NCI-H82 (cell line): ENCODE results near the gene SPATA46.

Experiments used
- DNase-seq: peaks from one replicate; lab custom pipeline; 2025; lab: John Stamatoyannopoulos, UW

The SPATA46 gene

GRCh38 chr1:162390396-162391185 is 13.9 kb upstream of the SPATA46 start:
- peak; percentile 58 for DNase-seq

GRCh38 chr1:162389971-162390370 is 13.3 kb upstream of the SPATA46 start:
- peak; percentile 51 for DNase-seq

- DNase-seq, result peak; percentile 96
Measured at GRCh38 chr1:162389021-162389818, 12.6 kb upstream of the SPATA46 start.

DNA sequence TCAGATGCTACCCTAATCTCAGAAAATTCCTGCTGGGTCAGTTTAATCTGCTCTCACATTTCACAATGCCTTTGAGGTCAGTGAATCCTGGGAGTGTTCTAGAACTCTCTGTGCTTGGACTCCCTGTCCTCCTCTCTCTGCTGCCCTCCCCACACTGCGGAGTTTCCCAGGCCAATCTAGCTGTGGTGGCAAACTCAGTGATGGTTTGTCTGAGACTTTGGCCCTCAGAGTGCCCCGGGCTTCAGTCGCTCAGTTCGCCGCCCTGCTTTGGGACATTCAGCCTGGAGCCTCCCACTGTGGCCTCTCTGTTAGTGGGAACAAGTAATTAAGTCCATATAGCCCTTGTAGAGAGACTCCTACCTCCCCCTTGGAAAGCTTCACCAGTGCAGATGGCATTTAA is 12.0 kb upstream of the SPATA46 start:
- no peak for DNase-seq

DNA sequence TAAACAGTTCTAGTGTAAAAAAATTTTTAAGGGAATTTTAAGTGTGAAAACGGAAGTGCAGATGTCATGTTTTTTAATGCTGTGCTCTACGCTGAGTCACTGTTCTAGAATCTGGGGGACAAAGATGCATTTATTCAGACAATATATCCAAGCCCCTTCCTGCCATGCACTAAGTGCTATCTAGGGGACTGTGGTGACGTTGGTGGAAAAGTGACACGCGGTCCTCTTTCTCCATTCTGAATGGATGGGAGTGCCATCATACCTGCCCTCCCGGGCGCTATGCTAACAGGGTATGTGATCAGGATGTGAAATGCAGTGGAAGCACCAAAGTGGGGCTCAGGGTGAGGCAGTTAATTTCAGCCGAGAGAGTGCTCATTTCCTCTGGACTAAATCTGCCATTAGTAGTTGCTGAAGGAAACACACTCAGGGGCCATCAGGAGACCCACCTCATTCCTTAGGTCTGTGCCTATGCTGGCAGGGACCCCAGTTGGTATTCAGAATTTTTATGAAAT is 11.5 kb upstream of the SPATA46 start:
- DNase-seq, result no peak

- no peak for DNase-seq
Measured at GRCh38 chr1:162387226-162388082, 10.8 kb upstream of the SPATA46 start.

- DNase-seq, result no peak
Measured at GRCh38 chr1:162386292-162387225, 9.9 kb upstream of the SPATA46 start.

DNA sequence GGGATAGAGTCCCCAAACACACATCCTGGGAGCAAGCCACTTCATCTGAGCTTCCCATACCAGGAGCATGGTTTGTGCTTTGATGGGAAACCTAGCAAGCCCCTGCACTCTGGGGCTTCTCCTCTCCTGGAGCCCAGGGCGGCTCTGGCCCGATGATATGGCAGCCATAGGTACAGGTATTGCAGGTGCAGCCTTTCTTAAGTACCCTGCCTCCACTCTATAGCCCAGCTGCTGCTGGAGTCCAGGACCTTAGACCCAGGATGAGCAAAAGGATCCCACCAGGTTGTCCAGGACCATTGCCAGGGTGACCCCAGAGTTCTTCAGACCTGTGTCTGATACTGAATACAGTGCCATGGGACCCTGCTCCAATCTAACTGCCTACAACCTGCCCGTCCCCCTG is 9.0 kb upstream of the SPATA46 start:
- DNase-seq, result no peak

- DNase-seq, result no peak
Measured at GRCh38 chr1:162385280-162385623, 8.6 kb upstream of the SPATA46 start.

DNA sequence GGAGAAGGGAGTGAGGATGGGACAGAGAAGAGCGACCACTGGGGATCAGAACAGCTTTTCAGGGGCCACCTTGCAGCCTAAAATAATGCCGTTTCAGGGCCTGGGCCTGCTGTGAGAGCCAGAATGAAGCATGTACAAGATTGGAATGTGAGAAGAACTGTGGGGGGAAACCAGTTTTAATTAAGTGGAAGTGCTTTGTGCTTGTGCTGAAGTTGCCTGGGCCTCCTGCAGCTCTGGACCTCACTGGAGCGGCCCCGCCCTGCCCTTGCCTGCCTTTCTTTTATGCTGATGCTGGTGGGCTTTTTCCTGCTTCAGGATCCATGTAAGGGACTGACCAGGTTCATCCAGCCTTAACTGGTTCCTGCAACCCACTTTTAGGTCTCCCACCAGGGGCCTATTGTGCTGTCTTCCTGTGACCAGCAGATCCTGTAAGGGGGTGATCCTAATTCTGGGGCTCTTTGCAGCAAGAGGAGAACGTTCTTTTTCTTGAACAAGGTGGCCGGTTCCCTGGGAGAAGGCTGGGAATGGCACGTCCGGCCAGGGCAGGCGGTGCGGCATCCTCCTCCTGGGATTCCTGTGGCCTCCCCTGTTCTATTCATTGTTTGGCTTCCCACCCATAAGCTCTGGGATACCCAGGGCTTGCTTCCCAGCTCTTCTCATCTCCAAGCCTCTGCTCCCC is 8.1 kb upstream of the SPATA46 start:
- DNase-seq, result no peak

GRCh38 chr1:162384116-162384515 is 7.5 kb upstream of the SPATA46 start:
- no peak for DNase-seq

GRCh38 chr1:162383516-162383915 is 6.9 kb upstream of the SPATA46 start:
- no peak for DNase-seq

- DNase-seq, result no peak
Measured at GRCh38 chr1:162383091-162383490, 6.4 kb upstream of the SPATA46 start.

DNA sequence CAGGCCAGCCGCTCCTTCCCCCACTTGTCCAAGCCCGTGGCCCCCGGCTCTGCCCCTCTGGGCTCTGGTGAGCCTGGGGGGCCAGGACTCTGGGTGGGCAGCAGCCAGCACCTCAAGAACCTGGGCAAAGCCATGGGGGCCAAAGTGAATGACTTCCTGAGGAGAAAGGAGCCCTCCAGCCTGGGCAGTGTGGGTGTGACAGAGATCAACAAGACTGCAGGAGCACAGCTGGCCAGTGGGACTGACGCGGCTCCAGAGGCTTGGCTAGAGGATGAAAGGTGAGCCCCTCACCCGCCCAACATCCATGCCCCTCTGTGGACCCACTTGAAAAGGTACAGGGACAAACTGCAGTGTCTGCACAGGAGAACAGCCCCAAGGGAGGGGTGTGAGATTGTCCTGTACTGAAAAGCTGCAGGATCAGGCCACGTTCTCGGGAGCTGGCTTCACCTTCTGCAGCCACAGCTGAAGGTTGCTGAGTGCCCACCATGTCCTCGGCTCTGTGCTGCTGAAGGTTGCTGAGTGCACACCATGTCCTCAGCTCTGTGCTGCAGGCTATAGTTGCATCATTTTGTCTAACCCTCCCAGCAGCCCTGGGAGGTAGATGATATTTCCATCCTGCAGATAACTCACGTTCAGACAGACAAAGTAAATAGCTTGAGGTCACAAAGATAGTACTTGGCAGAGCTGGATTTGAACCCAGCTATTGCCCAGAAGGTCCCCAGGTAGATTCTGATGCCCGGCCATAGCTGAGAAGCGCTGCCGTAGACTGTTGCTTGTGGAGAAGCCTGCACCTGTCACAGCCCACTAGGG is 5.5 kb upstream of the SPATA46 start:
- DNase-seq, result no peak

DNA sequence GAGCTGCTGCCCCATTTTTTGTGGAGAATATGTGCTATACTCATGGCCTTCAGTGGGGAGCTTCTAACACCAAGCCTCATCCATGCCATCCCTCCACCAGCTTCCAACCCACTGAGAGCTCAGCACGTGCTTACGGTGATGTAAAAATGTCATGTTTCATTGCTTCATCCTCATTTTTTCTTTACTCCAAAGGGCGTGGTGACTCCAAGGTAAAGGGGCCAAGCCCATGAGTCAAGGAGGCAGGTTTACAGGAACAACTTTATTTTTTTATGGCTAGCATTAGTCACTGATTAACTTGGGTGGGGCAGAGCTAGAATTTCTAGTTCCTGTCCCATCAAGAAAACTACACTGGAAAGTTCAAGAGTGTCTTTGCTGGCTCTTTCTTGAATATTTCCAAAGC is 4.7 kb upstream of the SPATA46 start, which contains the start of gene C1orf226:
C1orf226 (plus strand) TSS at position 346 of the 400 bp plus-strand sequence. CDS start 174 bp downstream, outside the sequence.
- DNase-seq, result no peak

- DNase-seq, result no peak
Measured at GRCh38 chr1:162380061-162380846, 3.6 kb upstream of the SPATA46 start.

DNA sequence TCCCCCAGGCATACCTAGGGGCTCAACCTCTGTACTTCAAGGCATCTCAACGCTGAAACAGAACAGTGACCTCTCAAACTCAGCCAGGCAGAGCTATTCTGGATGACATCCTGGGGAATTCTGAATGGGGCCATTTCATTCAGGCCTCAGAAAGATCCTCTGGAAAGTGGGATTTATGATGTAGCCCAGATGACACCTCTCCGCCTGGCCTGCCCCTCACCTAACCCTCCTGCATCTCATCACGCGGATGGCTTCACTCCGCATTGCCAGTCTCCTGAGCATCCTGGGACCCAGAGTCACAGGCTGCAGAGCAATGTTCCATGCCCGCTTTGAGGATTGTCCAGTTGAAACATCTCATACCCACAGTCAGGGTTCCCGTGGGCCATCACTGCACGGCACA is 1.2 kb downstream of the SPATA46 start:
- no peak for DNase-seq

DNA sequence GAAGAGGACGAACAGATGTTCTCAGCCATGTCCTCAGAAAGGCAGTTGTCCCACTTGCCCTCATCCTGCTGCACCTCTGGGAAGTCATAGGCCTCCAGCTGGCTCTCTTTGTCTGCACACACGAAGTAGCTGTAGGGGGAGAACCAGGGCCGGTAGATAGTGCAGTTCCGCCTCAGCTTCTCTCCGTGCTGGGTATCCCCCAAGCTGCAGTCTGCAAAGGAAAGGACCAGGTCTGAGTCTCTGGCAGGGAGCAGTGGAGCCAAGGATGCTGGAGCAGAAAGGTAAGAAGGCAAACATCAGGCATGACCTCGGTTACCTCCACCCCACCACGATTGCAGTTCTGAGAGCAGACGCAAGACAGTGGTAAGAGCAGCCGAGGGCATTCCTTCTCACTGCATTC is 2.2 kb downstream of the SPATA46 start:
- no peak for DNase-seq
